HG03064 (cell line): Measurements from ENCODE around the gene MRPL3.
"Not testable (repeated sequence)": the region's sequence is repeated elsewhere in the genome, so short reads cannot be mapped to it uniquely, and the experiment has no call there.

ENCODE experiments used
- ATAC-seq: cut with Tn5 transposase; IDR thresholded peaks from one replicate; pipeline ENCODE4 v1.9.1; 2021; ENCODE audit warnings: low read depth; ENCODE audit not compliant: unreplicated experiment

Gene MRPL3

GRCh38 chr3:131501949-131502348 lies 822 bp downstream of the MRPL3 start:
- no peak for ATAC-seq

DNA sequence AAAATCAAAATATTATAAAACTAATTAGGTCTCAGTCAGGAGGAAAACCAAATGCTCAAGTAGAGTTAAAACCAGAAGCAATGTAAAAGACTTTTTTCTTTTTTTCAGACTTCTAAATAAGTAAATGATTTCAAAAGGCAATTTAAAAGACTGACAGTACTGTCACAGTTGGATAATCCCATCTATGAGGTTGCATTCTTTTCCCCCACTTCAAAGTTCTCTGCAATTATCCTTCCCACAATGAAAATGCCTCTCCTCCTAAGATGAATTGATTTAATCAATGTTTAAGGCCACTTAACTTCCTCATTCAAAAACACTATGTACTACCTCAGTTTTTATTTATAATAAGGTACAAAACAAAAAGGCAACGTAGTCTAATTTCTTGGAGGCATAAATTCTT lies 8.1 kb downstream of the MRPL3 start:
- ATAC-seq: no peak

- no peak for ATAC-seq
Measured at GRCh38 chr3:131491775-131492174, 11.0 kb downstream of the MRPL3 start.

GRCh38 chr3:131491084-131491483 lies 11.7 kb downstream of the MRPL3 start:
- ATAC-seq: no peak

DNA sequence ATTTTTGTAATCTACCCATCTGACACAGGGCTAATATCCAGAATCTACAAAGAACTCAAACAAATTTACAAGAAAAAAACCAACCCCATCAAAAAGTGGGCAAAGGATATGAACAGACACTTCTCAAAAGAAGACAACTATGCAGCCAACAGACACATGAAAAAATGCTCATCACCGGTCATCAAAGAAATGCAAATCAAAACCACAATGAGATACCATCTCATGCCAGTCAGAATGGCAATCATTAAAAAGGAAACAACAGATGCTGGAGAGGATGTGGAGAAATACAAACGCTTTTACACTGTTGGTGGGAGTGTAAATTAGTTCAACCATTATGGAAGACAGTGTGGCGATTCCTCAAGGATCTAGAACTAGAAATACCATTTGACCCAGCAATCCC lies 16.2 kb downstream of the MRPL3 start:
- ATAC-seq: not testable (repeated sequence)

GRCh38 chr3:131485119-131485518 lies 17.7 kb downstream of the MRPL3 start:
- ATAC-seq: no peak

- no peak for ATAC-seq
Measured at GRCh38 chr3:131484496-131485111, 18.2 kb downstream of the MRPL3 start.

DNA sequence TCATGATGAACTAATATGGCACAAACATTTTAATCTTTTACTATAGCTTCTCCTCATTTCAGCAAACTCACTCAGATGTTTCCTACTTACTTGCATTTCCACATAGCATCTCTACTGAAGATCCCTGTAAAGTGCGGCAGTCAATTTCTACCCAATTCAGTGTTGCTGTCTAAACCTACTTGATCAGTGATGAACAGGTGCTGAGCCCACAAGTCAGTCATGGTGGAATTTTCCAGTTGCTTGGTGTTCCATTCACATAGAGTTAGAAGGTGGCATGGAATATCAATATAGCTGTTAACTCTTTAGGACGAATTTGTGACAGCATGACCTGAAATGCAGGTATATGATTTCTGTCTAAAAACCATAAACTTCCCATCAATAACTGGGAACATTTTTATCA lies 22.7 kb downstream of the MRPL3 start:
- no peak for ATAC-seq

GRCh38 chr3:131477813-131478212 lies 25.0 kb downstream of the MRPL3 start:
- no peak for ATAC-seq

DNA sequence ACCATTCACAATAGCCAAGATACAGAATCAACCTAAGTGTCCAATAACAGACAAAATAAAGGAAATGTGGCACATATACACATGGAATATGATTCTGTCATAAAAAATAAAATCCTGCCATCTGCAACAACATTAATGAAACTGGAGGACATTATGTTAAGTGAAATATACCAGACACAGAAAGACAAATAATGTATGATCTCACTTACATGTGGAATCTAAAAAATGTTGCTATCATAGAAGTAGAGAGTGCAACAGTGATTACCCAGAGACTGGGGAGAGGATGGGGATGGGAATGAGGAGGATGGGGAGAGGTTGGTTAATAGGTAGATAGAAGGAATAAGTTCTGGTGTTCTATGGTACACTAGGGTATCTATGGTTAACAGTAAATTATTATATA lies 28.7 kb downstream of the MRPL3 start:
- no peak for ATAC-seq

DNA sequence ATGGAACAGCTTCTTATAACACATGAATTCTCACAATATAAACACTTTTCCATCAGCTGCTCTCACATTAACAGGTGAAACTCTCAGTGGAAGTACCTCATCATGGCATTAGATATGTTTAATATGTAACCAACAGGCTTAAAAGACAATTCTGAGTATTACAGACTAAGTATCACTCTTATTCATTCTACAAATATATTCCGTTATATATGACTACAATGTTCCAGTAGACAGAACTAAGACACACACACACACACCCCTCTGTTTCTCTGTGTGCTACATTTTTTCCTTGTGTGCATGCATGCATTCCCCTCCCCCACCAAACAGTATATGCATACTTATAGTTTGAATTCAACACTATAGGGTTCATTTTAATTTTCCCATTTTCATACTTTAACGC lies 32.4 kb downstream of the MRPL3 start:
- ATAC-seq: no peak

DNA sequence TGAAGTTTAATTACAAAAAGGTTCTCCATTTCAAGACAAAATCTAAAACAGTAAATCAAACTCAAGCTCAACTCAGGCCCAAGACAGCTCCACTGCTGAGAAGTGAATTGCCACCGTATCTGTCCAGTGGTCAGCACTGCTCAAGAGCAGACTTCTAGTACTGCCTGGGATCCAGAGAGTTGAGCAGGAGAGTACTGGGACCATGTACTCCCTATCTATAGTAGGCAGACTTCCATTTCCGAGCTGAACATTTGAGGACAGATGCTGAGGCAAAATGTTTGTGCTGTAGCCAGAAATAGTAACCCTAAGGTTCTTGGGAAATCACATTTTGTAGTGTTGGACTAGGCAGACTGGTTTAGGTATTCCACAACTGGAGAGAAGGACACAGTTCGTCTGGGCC lies 44.1 kb downstream of the MRPL3 start:
- no peak for ATAC-seq

GRCh38 chr3:131457220-131457619 lies 45.6 kb downstream of the MRPL3 start:
- no peak for ATAC-seq

GRCh38 chr3:131454501-131454900 lies 48.3 kb downstream of the MRPL3 start:
- ATAC-seq: no peak

DNA sequence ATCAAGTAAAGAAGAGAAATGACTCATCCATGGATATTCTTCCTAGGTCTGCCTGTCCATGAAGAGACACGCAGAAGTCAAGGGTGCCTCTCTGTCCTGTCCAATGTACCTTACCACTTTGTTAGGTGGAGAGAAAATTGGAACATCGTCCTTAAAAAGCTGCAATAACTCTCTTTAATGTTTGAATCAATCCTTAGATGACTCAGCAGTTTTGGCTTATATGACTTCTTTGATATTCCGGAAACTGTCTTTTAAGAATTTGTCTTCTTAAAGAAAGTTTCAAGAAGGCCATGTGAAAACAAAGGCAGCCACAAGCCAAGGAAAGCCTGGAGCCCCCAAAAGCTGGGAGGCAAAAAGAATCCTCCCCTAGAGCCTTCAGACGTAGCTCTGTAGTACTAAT lies 49.2 kb downstream of the MRPL3 start:
- ATAC-seq: no peak

DNA sequence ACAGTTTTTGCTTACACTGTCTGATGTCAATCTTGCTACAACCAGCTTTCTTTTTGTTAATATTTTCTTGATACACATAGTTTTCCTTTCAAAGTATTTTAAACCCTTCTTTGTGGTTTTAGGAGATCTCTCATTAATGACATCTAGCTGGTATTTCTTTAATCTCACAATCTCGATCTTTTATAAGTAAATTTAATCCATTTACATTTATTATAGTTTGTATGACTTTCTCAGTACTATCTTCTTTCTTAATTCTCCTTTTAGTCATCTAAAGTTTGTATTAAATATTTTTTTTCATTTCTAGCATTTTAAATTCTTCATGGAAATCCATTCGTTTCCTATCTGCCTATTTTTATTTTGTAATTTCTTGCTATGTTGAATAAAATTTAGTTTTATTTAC lies 55.4 kb downstream of the MRPL3 start:
- ATAC-seq: no peak

- ATAC-seq: no peak
Measured at GRCh38 chr3:131444180-131444579, 58.6 kb downstream of the MRPL3 start.

- no peak for ATAC-seq
Measured at GRCh38 chr3:131439084-131439483, 63.7 kb downstream of the MRPL3 start.

DNA sequence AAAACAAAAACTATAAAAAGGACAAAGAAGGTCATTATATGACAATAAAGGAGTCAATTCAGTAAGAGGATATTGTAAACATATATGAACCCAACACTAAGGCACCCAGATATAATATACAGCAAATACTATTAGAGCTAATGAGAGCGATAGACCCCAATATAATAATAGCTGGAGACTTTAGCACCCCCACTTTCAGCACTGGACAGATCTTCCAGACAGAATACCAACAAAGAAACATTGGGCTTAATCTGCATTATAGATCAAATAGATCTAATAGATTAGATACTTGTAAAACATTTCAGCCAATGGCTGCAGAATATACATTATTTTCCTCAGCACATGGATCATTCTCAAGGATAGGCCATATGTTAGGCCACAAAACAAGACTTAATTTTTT lies 67.8 kb downstream of the MRPL3 start:
- no peak for ATAC-seq

DNA sequence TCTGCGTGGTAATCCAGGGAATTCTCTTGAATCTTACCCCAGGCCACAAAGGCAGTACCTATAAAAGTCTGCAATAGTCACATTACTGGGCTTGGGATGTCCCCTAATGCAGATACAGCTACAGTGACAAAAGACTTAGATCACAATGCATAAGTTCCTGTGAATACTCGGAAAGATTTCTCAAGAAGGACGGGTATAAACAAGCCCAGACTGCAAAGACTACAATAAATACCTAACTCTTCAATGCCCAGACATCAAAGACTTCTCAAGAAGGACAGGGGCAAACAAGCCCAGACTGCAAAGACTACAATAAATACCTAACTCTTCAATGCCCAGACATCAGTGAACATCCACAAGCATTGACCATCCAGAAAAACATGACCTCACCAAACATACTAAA lies 70.3 kb downstream of the MRPL3 start:
- no peak for ATAC-seq

GRCh38 chr3:131431754-131432153 lies 71.0 kb downstream of the MRPL3 start:
- ATAC-seq: no peak

GRCh38 chr3:131427226-131427625 lies 75.5 kb downstream of the MRPL3 start:
- no peak for ATAC-seq

GRCh38 chr3:131421957-131422498 lies 80.7 kb downstream of the MRPL3 start:
- ATAC-seq: no peak
